Glomerular visceral epithelial cell (primary cell): ENCODE measurements around the gene NCOA1.

ENCODE experiments used
- DNase-seq: peaks from one replicate; pipeline ENCODE4 v3.0.0-alpha.2; 2016; ENCODE audit errors: extremely low spot score

NCOA1 gene

GRCh38 chr2:24739354-24740025 lies 248.4 kb downstream of the NCOA1 start:
- DNase-seq = no peak

DNA sequence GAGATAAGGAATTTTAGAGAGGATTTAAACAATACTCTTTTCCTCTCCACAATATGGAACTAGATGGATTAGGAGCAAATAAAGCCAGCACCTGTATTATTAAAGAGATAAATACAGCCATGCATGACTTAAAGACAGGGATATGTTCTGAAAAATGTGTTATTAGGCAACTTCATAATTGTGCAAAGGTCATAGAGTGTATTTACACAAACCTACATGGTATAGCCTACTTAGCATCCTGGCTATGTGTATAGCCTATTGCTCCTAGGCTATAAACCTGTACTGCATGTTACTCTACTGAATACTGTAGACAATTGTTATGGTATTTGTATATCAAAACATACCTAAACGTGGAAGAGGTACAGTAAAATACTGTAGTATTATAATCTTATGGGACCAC lies 249.1 kb downstream of the NCOA1 start:
- no peak for DNase-seq

DNA sequence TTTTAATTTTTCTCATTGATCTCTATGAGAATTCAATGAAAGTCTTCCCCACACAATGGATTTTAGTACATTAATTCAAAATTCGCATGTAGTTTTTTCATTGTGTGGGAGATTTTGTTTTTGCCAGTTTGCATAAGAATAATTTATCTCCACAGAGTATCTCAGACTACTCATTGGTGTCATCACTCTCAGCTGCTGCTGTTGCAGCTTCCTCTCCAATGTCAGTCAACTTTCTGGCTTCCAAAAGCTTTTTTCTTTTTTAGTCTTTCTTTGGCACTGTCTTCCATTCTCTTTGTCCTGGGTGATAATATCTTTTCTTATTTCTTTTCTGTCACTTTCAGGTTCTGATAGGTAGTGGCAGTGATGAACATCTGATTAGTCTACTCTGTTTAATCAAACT lies 251.7 kb downstream of the NCOA1 start:
- DNase-seq = no peak

DNA sequence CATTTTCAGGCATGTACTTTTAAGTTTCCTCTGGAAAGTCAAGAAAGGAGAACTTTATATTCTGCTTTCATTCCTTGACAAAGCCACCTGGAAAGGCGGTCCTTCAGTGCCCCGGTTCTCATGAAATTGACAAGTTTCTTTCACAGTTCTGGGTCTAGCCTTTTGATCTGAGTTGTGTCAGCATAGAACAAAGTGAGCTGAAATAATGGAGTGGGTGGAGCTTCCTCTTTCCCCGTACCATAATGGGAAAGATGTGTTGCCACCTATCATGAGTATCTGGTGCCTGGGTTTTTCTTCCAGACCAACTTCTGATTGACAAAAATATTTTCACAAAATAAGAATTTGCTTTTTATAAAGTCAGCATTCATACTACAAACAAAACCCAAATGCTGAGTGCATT lies 252.9 kb downstream of the NCOA1 start:
- no peak for DNase-seq

DNA sequence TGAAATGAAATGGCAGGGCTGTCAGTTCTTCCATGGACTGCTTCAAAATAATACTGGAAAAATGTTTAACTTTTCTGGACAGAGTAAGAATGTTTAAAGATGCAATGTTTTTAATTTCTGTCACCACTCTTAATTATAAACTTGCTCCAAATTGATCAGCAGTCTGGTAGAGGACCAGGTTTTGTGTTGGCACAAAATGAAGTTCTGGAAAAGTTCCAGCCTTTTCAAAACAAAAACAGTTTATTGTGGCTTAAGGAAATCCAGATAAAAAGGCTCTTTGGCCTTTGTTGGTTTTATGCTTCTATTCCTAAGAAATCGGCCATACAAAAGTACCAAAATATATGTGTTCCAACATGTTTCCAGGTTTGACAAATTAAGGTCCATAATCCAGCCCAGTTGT lies 253.3 kb downstream of the NCOA1 start:
- no peak for DNase-seq

GRCh38 chr2:24745825-24746224 lies 254.8 kb downstream of the NCOA1 start:
- no peak for DNase-seq

- DNase-seq = no peak
Observed at GRCh38 chr2:24747299-24747698, 256.2 kb downstream of the NCOA1 start.

- DNase-seq = no peak
Observed at GRCh38 chr2:24749069-24749691, 258.1 kb downstream of the NCOA1 start.

GRCh38 chr2:24754985-24755705 lies 264.1 kb downstream of the NCOA1 start:
- DNase-seq = no peak

GRCh38 chr2:24756789-24757188 lies 265.7 kb downstream of the NCOA1 start:
- no peak for DNase-seq

GRCh38 chr2:24761866-24762265 lies 270.8 kb downstream of the NCOA1 start:
- DNase-seq = no peak

GRCh38 chr2:24762518-24762917 lies 271.5 kb downstream of the NCOA1 start:
- no peak for DNase-seq

DNA sequence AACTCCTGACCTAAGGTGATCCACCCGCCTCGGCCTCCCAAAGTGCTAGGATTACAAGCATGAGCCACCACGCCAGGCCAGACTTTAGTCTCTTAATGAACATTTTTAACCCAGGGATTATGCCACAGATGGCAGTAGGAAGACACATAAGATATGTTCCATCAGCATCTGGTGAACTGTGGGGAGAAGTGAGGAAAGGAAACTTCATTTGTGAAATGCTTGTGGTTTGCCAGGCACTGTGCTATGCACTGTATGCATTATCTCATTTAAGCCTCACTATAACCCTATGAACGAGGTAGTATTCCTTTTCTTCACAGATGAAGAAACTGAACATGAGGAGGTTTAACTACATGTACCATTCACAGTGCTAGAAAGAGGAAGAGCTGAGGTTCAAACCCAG lies 272.8 kb downstream of the NCOA1 start:
- no peak for DNase-seq

DNA sequence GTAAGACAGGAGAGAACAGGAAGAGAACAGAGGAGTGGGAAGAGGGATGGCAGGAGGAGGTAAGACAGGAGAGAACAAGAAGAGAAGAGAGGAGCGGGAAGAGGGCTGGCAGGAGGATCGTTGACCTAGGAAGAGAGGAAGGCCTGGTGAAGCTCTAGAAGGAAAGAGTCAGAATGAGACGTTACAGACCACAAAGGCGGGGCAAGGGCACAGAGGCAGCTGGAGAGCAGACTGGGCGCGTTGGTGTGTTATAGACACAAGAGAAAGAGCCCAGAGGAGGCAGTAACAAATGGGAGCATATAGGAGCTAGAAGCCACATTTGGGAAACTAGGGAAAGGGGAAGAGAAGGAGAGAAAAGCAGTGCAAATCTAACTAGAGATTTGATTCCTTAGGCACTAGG lies 275.6 kb downstream of the NCOA1 start:
- no peak for DNase-seq

GRCh38 chr2:24768013-24768412 lies 277.0 kb downstream of the NCOA1 start:
- no peak for DNase-seq

DNA sequence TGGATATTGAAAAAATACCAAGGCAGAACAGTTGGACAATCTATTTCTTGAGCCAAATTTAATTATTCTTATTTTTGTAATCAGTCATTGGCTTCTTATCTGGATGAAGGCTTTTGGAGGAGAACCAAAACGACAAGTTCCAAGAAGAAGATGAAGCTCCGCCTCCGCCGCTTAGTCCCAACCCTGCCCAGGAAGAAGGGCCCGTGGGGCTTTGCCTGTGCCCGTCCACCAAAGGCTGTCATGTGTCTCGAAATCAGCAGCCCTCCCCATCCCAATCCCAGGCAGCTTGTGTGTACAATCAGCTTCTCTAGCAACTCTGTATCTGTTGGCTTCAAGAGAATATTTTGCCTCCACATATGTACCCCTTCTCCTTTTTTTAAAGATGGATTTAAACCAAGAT lies 277.5 kb downstream of the NCOA1 start:
- no peak for DNase-seq

DNA sequence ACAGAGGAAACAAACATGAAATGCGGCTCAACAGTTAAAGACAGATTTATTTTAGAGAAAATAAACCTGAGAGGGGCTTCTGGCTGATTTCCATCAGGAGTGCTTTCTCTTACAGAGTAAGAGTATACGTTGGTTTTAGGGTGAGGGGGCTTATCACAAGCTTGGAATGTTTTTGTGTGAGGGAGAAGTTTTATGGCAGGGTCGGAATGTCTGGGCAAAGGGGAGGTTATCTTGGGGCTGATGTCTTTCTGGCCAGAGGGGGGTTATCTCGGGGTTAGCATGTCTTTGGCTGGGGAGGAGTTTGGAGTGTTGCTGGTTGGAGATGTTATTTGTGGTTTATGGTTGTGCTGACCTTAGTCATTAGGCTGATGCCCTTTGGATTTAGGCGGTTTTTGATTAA lies 280.0 kb downstream of the NCOA1 start:
- DNase-seq = no peak

GRCh38 chr2:24771764-24772586 lies 280.9 kb downstream of the NCOA1 start:
- no peak for DNase-seq

DNA sequence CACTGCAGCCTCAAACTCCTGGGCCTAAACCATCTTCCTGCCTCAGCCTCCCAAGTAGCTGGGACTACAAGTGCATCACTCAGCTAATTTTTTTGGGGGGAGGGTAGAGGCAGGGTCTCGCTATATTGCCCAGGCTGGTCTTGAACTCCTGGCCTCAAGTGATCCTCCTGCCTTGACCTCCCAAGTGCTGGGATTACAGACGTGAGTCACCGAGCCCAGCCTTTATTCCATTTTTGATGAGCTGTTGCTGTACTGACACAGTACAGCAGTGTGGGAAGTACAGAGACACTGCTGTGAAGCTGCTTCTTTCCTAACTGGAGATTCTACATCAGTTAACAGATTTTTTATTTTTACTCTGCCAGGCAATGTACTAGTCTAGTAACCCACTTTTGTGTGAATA lies 283.3 kb downstream of the NCOA1 start:
- DNase-seq = no peak

GRCh38 chr2:24779116-24779515 lies 288.1 kb downstream of the NCOA1 start:
- DNase-seq = no peak

DNA sequence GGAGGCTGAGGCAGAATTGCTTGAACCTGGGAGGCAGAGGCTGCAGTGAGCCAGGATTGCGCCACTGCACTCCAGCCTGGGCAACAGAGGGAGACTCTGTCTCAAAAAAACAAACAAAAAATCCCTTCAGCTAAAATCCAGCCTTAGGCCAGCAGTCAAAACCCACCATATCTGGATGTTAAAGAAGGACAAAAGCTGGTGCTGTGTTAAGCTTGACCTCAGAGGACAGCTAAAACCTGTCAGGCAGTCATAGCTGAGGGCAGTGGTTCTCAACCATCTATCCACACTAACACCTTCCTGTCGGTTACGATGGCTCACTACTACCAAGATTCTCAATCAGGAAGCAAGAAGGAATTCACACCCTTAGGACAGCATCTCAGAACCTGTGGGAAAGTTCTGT lies 292.6 kb downstream of the NCOA1 start:
- no peak for DNase-seq

DNA sequence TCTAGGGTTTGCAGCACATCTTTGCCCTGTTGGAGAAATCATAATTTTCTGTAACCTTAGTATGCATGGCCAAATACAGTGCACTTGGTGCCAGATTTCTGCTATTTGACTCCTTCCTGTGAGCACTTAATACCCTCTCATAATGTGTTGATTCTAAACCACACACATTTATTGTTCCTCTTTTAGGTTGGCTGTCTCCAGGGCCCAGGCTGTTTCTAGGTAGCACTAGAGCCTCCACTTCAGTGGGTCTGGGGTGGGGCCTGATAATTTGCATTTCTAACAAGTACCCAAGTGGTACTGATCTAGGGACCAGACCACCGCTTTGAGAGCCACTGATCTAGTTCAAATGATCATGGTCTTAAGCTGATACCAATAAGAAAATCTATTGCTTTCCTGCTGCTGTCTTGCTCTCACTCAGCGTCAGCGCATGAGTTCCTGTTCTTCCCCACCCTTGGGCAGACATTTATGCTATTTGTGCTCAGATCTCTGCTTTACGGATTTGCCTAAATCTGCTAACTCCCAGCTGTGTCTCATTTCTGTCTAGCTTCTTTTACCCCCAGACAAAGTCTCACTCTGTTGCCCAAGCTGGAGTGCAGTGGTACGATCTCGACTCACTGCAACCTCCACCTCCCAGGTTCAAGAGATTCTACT lies 294.7 kb downstream of the NCOA1 start:
- DNase-seq = no peak
